HG02623 (cell line): Measurements from ENCODE around the gene ADRA2C.
"Not testable (repeated sequence)": the region's sequence is repeated elsewhere in the genome, so short reads cannot be mapped to it uniquely, and the experiment has no call there.

Source experiments
- ATAC-seq: cut with Tn5 transposase; IDR thresholded peaks from one replicate; pipeline ENCODE4 v1.9.1; 2021; ENCODE audit warnings: moderate library complexity; ENCODE audit not compliant: unreplicated experiment

ADRA2C gene

DNA sequence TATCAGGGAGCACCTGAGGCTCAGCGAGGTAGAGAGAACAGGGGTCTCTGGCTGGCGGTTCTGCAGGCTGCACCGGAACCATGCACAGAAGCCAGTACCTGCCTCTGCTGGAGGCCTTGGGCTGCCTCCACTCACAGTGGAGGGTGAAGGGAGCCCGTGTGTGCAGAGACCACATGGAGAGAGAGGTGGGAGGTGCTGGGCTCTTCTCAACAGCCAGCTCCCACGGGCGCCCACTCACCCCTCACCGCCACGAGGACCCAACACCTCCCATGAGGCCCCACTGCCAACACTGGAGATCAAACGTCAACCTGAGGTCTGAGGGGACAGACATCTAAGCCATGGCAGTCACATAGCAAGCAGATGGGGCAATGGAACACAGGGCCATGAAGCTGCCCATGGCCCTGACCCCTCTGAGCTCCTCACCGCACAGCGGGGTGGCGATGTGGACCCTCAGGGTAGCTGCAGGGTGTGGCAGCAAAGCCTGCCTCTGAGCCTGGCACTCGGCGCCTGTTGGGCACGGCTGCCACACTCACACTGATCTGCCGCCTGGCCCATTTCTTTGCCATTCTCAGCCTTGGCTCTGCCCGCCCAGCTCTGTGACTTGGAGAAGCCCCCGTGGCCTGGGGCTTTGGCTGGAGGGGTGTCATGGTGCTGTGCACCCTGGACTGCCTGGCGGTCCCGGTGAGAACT lies 44.8 kb downstream of the ADRA2C start:
- ATAC-seq: no peak

DNA sequence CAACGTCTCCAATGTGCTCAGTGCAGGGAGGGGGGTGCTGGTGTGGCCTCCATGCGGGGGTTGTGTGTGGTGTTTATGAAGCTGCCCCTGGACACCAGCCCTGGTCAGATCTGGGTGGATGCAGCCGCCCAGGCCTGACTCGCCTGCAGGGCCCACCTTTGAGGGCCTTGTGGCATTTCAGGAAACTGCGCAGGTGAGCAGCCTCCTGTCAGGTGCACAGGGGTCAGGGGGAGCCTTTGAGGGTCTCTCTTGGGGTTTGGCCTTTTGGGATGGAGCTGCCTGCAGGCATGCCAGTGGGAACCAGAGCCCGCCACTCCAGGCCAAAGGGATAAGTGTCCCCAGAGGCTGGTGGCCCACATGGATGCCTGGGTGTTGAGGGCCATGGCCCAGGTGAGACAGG lies 45.4 kb downstream of the ADRA2C start:
- ATAC-seq: no peak

DNA sequence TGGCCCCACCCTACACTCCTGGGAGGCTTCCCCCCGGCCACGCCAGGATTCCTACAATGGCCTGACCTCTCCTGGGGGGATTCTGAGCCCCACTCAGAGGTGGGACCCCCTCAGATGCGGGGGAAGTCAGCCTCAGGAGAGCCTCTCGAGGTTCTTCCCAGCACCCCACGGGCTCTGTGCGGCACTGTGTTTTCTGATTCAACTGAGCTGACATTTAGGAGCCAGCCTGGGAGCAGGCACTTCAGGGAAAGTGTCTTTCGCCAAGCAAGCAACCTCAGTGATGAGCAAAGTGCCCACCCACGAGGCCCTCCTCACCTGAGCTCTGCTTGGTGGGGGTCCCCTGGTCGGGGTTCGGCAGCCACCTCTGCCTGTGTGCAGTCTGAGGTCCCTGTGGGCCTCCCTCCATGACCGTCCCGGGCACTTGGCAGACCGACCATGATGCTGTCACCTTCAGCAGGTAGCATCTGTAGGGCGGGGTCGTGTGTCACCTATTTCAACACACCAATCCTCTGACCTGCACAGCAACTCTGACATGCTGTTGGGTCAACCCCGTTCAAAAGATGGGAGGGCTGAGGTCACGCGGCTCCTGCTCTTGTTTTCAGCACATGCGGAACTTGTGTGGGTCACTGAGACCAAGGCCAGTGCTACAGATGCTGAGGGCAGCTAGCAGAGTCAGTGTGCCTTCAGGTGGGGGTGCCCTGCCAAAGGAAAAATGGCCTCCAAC lies 46.2 kb downstream of the ADRA2C start:
- ATAC-seq: no peak

DNA sequence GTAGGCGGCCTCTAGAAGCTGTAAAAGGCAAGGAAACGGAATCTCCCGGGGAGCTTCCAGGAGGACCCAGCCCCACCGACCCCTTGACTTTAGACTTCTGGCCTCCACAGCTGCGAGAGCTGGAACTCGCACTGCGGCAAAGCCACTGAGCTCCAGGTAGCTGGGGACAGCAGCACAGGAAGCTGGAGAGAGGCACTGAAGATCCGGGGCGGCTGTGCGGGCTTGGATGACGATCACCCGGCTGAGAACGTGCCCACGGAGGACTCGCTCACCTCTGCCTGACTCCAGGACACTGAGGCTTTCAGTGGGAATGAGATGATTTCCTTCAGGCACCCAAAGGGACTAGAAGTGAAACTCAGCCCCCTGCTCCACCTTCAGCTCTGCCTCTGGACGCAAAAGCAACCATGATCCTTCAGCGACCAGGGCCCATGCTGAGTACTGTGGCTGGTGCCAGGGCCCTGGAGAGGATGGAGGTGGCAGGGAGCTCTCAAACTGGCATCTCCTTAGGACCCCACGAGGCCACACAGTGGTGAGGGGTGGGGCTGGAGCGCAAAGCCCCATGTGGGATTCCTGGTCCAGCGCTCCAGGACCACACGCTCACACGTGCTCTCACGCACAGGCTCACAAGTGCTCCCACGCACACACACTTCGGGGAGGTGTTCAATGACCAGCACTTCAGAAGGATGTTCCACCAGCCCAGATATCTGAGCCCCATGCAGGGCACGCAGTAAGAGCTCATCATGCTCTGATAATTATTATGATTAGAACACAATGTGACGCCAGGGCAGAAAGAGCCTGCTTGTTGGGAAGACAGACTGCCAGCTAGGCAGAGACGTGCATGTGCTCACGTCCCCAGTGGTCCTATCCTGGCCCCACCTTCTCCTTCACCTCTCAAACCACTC lies 47.2 kb downstream of the ADRA2C start:
- ATAC-seq: no peak

DNA sequence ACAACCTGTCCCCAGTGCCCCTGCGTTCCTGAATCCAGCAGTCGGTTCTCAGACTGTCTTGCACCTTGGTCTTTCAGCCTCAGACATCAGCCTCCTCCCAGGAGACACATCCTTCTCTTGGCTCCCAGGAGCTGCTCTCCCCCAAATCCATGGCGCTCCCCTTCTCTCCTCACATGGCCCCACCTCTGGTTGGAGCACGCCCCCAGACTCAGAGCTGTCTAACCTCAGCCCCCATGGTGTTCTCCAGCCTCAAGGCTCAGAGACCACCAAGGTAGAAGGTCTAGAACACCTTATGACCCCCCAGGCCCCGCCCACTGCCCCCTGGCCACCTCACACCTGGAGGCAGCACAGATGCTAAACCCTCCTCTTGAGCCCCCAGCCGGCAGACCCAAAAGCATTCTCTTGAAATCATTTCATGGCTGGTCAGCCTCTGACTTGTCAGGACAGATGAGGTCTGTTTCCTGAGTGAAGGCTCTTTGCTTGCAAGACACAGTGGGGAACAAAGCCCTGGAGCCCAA lies 47.9 kb downstream of the ADRA2C start:
- ATAC-seq: no peak

DNA sequence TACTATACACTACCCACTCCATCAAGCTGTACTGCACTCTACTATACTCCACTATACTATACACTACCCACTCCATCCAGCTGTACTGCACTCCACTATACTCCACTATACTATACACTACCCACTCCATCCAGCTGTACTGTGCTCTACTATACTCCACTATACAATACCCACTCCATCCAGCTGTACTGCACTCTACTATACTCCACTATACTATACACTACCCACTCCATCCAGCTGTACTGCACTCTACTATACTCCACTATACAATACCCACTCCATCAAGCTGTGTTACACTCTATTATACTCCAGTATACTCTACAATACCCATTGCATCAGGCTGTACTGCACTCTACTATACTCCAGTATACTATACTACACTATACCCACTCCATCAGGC lies 48.7 kb downstream of the ADRA2C start:
- not testable (repeated sequence) for ATAC-seq

DNA sequence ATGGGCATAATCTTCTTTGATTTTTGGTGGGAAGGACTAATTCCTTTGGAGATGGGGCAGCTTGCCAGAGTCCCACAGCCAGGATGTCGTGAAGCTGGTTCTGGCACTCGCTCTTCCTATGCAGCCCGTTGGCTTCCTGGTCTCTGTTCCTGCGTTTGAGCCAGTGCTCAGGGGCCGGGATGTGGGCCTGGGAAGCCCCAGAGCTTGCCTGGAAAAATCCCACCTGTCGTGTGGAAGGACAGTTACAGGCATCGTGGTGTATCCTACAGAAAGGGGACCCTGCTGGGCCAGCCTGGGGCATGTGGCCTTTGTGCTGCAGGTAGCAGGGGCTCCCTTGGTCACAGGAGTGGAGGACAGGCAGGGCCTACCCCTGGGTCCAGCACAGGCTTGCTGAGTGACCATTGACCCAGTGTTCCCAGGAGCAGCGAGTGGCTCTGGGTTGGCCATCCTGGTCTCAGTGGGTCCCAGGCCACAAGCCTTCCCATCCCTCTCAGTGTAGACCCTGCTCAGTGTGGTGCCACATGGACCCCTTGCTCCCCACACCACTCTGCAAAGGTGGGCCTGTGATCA lies 50.2 kb downstream of the ADRA2C start:
- ATAC-seq: no peak

DNA sequence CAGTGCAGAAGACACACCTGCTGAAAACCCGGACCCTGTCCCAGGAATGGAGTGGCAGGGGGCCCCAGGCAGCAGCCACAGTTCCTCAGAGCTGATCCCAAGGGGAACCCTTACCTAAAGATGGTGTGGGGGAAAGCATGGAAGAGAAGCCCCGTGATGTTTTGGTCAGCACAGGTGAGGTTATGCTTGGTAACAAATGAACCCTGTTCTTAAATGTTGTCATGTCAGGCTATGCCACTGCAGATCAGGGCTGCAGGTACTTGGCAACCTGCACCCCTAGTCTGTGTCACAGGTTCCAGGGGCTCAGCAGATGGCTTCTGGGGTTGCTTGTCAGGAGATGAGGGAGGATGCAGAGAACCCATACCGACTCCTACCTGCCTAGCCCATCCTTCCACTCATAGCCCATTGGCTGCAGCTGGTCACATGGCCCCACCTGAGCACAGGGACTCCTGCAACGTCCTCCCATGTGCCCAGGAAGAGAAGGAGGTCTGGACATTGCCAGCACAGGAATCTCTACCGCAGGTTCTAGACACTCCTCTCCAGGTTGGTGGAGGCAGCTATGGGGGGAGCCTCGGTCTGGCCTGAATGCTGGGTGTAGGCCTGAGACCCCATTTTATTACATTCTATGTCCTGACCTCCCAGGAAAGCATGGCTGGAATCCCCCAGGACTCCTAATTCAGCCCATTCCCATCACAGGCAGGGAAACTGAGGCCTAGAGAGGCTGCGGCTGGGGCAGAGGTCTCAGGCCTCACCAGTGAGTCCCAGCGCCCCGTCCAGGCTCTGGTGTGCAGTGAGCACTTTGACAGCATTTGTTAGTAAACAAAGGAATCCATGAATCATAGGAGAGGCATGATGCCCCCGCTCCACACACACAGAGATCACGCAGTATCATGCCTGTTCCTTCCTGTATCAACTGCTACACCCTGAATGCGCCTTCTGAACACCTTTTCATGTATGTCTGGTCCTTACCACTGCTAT lies 51.1 kb downstream of the ADRA2C start:
- no peak for ATAC-seq
